WI38 (cell line): ENCODE results near the gene LRP8.
"Not testable (repeated sequence)": the region's sequence is repeated elsewhere in the genome, so short reads cannot be mapped to it uniquely, and the experiment has no call there.

Source experiments
- H3K4me3 ChIP-seq: 2 replicates; pipeline ENCODE4 v1.5.1; 2011; ENCODE audit warnings: low read depth, mild to moderate bottlenecking, control low read depth, low read length
- TF ChIP-seq, protein P1 (sequence below): IDR thresholded peaks from 2 replicates; pipeline ENCODE4 v1.5.1; 2012; ENCODE audit warnings: low read depth, mild to moderate bottlenecking, control low read depth, low read length

LRP8 gene

DNA sequence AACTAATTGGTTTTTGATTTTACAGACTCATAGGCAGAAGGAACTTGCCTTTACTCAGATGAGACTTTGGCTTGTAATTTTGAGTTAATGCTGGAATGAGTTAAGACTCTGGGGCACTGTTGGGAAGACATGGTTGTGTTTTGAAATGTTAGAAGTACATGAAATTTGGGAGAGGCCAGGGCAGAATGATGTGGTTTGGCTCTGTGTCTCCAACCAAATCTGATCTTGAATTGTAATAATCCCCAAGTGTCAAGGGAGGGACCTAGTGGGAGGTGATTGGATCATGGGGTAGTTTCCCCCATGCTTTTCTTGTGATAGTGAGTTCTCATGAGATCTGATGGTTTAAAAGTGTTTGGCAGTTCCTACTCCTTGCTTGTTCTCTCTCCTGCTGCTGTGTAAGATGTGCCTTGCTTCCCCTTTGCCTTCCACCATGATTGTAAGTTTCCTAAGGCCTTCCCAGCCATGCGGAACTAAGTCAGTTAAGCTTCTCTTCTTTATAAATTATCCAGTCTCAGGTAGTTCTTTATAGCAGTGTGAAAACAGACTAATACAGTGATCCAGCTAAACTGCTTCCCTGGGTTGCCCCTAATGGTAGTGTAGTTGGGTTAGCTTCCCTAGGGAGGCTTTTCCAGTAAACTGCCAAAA is 121.0 kb downstream of the LRP8 start:
- TF ChIP-seq, protein P1, sequence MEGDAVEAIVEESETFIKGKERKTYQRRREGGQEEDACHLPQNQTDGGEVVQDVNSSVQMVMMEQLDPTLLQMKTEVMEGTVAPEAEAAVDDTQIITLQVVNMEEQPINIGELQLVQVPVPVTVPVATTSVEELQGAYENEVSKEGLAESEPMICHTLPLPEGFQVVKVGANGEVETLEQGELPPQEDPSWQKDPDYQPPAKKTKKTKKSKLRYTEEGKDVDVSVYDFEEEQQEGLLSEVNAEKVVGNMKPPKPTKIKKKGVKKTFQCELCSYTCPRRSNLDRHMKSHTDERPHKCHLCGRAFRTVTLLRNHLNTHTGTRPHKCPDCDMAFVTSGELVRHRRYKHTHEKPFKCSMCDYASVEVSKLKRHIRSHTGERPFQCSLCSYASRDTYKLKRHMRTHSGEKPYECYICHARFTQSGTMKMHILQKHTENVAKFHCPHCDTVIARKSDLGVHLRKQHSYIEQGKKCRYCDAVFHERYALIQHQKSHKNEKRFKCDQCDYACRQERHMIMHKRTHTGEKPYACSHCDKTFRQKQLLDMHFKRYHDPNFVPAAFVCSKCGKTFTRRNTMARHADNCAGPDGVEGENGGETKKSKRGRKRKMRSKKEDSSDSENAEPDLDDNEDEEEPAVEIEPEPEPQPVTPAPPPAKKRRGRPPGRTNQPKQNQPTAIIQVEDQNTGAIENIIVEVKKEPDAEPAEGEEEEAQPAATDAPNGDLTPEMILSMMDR = no peak
- H3K4me3 ChIP-seq = no peak overlapping the region

DNA sequence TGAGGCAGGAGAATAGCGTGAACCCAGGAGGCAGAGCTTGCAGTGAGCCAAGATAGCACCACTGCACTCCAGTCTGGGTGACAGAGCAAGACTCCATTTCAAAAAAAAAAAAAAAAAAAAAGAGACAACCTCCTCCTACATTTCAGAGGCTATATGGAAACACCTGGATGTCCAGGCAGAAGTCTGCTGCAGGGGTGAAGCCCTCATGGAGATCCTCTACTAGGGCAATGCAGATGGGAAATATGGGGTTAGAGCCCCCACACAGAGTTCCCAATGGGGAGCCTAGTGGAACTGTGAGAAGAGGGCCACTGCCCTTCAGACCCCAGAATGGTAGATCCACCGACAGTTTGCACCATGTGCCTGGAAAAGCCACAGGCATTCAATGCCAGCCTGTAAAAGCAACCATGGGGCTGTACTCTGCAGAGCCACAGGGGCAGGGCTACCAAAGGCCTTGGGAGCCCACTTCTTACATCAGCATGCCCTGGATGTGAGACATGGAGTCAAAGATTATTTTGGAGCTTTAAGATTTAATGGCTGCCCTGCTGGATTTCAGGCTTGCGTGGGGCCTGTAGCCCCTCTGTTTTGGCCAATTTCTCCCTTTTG is 121.7 kb downstream of the LRP8 start:
- H3K4me3 ChIP-seq = not testable (repeated sequence)

DNA sequence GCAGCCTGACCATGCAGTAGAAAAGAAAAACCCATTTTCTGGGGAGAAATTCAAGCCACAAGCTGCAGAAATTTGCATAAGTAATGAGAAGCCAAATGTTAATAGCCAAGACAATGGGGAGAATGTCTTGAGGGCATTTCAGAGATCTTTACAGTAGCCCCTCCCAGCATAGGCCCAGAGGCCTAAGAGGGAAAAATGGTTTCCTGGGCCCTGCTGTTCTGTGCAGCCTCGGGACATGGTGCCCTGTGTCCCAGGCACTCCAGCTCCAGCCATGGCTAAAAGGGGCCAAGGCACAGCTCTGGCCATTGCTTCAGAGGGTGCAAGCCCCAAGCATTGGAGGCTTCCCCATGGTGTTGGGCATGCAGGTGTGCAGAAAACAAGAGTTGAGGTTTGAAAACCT is 122.4 kb downstream of the LRP8 start:
- not testable (repeated sequence) for H3K4me3 ChIP-seq

DNA sequence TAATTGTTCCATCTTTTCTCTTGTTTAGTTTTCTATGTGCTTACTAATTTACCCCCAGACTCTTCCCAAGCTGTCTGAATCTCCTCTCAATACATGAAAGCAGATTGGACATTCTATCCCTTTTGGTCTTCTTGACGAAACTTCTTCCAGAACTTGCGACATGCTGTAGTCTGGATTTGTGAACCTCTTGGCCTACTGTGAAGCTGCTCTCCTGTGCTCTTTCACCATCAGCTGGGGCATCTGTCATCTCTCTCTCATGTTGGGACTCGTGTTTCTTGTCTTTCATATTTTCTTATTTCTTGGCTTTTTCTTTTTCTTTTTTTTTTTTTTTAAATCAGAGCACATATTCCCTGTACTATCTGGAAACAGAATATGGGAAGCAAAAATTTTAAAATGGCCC is 124.4 kb downstream of the LRP8 start:
- TF ChIP-seq, protein P1 = no peak
- no peak overlapping the region for H3K4me3 ChIP-seq

DNA sequence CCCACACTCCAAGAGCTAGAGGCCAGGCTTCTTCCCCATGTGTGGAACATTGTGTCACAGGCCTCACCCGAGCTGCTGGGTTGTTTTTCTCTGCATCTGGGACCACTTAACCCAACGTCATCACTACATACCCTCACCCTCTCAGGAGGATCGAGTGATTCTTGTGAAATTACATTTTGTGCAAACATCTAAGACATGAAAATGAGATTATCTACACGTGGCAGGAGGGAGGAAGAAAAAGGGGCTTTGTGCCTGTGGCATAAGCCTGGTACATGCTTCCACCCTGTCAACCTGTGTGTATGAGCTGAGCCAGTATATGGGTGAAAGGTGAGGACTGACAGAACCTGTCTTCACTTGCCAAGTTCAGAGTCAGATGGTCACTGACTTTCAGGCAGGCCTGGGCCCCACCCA is 129.6 kb downstream of the LRP8 start:
- TF ChIP-seq, protein P1 = no peak
- no peak overlapping the region; the same call in 1 of the 2 replicates for H3K4me3 ChIP-seq

DNA sequence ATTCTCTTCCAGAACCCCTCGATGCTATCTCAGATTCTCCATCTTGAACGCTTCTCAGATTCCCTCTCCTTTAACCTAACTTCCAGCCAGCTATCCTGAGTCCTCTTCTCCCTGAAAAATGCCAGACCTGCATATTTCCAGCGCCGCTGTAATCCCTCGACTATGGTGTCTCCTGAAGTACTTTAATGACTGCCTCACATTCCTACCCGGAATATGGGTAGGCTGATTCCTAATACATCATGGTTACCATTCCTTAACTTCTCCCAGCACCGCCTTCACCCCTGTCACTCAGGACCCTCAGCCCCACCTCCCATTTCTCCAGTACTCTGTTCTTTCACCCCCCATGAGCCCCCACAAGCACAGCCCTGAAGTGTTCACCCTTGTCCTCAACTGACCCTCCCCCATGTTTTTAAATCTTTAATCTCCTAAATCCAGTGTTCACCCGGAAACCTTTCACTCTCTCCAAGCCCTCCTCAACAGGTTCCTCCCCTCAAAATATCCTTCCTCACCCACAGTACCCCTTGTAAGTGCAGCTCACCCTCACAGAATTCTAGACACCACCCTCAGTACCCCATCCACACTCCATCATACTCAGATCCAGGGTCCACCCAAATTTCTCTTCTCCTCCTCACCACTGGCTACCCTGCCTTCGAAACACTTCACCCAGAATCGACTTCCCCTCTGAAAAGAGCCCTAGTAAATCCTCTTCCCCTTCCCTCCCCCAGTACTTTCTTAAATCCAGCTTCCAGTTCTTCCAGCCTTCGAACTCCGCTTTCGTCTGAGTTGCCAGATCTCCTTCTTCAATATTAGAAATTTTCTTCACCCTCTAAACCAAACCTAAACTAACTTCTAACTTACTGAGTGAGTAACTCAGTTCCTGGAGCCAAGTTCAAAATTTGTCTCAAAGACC is 130.3 kb downstream of the LRP8 start:
- H3K4me3 ChIP-seq = peak overlapping the region; percentile 95
- TF ChIP-seq, protein P1 = no peak

DNA sequence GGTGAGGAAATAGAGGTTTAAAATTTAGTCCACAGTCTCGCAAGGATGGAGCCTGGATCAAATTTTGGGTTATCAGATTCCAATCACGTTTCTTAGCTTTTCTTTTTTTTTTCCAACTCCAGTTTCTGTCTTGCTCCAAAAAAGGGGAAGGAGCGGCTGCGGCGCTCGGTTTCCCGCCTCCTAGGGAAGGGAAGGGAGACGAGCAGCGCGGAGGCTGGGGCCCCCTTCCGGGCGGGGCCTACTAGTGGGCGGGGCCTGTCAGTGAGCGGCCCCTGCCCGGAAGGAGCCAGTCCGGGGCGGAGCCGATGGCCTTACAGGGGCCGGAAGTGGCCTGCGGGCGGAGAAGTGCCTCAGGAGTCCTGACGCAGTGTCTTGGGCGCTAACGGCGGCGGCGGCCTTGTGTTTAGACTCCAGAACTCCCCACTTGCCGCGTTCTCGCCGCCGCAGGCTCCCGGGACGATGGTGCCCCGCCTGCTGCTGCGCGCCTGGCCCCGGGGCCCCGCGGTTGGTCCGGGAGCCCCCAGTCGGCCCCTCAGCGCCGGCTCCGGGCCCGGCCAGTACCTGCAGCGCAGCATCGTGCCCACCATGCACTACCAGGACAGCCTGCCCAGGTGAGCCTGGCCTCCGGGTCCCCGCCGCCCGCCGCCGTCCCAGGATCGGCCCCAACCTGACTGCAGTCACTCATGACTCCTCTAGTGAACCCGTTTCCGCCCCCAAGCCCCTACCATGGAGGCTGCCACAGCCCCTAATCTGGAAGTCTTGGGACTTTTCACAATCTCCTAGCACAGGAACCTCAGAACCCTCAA is 131.2 kb downstream of the LRP8 start, which contains the start of gene CPT2:
Gene CPT2 (plus strand): TSS at position 340 of the 806 bp plus-strand sequence. CDS start 120 bp downstream, at position 460.
- TF ChIP-seq, protein P1 = no peak
- peak within 1 kb of the TSS; percentile 95 for H3K4me3 ChIP-seq
